ENCODE measurements around the gene PLEKHG3.

PLEKHG3 gene

DNA sequence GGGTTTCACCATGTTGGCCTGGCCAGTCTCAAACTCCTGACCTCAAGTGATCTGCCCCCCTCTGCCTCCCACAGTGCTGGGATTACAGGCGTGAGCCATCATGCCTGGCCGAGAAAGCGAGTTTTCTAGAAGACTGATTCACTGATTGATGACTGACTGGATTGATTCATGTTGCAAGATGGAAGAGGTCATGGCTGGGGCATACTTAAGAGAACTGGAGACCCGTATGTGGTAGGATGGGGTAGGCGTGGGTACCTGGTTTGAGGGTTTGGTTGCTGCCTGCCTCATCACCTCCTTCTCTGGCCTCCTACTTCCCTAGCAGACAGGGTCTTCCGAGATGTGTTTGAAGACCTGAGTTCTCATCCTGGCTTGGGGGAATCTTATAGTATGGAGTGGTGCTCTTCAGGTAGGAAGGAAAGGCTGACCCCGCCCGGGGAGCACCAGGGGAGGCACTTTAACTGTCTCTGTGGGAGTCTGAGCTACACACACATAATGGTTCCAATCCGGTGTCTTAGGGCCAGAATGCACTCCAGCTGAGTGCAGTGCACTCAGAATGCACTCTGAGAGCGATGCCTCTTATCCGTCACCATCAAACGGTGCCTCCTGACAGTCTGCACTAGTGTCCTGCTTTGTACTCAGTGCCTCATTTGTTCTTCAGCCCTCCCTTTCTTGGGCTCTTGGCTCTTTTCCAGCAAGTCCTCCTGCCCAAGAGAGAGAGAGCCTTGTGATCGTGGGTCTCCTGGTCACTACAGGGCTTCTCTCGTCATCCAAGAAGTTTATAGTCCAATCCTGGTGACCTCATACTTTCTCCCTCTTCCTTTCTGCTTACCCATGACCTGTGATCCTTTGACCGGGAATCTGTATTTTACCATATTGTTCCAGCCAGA, 19.7 kb downstream of the PLEKHG3 start:
- FAIRE-seq: no peak

DNA sequence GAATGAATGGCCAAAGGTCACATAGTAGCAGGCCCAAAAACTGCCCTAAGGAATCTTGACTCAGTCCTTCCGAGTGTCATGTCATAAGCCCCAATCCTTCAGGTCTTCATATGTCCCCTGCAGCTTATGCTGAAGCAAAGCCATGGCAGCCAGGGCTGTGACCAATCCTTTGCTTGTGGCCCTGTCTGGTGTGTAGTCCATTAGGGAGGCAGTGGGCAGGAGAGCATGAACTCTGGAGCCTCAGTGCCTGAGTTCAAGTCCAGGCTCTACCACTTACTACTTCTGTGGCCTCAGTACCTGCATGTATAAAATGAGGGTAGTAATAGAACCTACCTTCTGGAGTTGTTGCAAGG, 20.3 kb downstream of the PLEKHG3 start:
- DNase-seq (ENCODE audit: extremely low spot score, insufficient read length, low read depth): no peak
- no peak for FAIRE-seq

More for the DNA sequence above, 19.7 kb downstream of the PLEKHG3 start:
- DNase-seq (ENCODE audit: extremely low spot score, insufficient read length, low read depth): no peak

DNA sequence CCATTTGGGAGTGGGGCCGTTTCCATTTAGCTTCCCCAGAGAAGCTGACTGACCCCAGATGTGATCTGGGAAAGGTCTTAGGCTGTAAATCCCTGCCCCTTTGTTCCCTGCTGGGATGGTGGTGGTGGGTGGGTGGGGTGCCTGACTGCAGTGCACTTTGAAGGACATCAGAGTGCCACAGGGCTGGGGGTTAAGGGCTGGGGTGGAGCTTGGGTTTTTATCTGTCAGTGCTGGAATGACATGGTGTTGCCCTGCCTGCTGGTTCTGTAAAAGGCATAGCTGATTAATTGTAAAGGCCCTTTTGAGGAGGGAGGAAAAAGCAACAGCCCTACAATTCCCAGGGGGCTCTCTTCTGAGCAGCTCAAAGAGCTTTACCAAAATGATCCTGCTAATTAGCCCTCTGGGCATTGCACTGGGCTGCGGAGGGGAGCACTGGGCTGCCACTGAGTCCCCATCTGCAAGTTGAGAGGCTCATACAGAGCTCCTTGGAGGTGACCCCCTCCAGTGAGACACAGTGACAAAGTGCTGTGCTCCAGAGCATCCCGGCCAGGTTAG, 21.1 kb downstream of the PLEKHG3 start:
- DNase-seq (ENCODE audit: extremely low spot score, insufficient read length, low read depth) (no peak), FAIRE-seq (no peak)

DNA sequence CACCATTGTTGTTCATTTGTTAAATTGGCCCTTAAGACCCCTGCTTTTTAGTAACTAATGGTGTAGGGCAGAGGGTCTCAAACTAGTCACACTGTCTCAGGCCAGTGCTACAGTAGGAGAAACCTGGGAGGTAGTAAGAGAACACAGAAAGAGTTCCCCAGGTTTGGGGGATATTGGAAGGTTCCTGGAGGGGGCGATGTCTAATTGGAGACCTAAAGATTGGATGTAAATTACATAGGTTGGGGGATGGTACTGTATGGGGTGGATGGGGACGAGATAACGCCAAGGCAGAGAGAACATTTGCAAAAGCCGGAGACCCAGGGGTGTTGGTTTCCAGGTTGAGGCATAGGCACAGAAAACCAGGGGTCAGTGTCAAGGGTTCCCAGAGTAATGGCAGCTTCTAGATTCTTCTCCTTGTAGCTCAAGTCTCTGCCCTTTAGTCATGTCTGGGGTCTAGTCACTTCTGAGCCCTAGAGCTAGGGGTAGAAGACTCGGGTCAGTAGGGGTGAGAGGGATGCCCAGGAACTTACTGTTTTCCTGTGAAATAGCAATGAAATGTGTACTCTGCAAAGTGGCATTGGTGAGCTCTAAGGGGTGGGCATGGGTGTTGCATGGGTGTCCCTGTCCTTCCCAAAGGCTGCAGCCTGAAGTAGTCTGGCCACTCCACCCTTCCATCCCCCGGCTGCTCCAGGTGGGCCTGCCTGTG, 21.8 kb downstream of the PLEKHG3 start:
- DNase-seq (ENCODE audit: extremely low spot score, insufficient read length, low read depth): no peak
- FAIRE-seq: no peak

DNA sequence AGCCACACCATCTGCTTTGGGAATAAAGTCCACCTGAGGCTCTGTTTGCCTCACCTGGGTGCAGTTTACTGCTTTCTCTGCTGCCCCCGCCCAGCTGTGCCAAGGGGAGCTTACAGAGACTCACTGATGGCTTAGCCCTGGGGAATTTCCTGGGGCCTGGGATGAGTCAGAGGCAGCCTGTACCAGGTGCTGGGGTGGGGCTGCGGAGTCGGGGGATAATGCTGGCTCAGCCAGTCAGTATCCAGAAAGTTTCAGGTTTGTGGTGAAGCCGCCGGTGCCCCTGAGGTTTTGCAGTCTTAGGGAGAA, 22.3 kb downstream of the PLEKHG3 start:
- DNase-seq (ENCODE audit: extremely low spot score, insufficient read length, low read depth) (no peak), FAIRE-seq (no peak)

DNA sequence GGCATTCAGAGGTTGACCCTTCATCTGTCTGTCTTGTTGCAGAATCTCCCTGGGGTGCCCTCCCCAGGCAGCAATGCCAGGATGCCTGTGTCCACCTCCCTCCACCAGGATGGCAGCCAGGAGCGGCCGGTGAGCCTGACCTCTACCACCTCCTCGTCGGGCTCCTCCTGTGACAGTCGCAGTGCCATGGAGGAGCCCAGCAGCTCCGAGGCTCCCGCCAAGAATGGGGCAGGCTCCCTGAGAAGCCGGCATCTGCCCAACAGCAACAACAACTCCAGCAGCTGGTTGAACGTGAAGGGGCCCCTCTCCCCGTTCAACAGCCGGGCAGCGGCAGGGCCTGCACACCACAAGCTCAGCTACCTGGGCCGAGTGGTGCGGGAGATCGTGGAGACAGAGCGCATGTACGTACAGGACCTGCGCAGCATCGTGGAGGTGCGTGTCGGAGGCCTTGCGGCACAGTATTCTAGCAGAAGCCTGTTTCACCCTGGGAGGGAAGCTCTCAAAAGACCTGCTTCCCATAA, 23.4 kb downstream of the PLEKHG3 start:
- no peak for DNase-seq (ENCODE audit: extremely low spot score, insufficient read length, low read depth)
- no peak for FAIRE-seq

DNA sequence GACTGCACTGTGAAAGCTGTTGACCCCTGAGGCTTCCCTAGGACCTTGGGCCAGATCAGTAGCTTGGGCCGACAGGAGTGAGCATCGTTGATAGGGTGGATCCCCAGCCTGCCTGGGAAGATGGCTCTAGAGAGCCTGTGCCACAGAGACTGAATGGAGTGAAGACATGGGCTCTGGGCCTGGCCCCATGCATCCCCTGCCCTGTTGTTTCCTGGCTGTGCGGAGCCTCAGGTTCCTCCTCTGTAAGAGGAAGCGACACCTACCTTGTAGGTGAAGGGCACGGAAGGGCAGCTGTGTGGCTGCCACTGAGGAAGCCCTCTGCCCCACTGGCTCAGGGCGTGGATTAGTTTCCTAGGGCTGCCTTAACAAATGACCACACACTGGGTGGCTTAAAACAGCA, 23.9 kb downstream of the PLEKHG3 start:
- DNase-seq (ENCODE audit: extremely low spot score, insufficient read length, low read depth) (no peak), FAIRE-seq (no peak)

DNA sequence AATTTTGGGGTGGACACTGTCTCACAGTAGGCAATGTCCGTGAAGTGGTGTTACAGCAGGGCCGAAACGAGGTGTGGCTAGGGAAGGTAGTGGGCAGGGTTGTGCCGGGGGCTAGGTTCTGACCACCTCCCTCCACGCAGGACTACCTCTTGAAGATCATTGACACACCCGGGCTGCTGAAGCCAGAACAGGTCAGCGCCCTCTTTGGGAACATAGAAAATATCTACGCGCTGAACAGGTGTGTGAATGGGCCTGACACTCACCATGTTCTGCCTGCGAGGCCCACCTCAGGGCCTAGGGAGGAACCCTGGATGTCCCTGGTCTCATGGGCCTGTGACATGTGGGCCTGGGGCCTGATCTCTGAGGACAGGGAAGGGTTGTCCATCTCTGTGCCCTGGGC, 24.6 kb downstream of the PLEKHG3 start:
- DNase-seq (ENCODE audit: extremely low spot score, insufficient read length, low read depth): no peak
- FAIRE-seq: no peak

DNA sequence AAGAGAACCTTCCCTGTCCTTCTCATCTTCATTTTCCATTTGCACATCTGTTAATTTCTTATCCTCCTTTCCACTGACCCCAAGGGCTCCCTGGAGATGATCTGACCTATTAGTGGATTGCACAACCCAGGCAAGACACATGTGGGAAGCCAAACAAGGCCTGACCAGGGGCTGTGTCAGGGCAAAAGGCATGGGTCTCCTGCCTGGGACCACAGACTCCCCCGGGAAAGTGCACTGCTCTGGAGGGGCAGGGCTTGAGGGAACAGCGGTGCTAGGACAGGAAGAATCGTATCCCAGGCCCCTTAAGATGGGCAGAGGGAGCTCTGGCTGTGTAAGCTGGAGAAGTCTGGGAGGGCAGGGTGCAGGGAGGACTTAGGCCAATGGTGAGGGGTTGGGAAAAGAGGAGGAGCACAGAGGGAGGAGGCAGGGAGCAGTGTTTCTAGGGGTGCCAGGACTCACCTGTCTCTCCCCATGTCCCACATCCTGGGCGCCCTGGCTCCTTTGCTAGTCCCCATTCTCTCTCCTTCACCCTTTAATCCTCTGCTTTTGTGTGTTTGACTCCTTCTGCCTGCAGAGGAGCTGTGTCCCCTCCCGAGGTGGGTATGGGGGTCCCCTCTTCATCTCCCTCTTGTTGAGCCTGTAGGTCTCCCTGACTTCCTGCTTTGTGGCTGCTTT, 25.3 kb downstream of the PLEKHG3 start:
- DNase-seq (ENCODE audit: extremely low spot score, insufficient read length, low read depth): no peak
- no peak for FAIRE-seq

DNA sequence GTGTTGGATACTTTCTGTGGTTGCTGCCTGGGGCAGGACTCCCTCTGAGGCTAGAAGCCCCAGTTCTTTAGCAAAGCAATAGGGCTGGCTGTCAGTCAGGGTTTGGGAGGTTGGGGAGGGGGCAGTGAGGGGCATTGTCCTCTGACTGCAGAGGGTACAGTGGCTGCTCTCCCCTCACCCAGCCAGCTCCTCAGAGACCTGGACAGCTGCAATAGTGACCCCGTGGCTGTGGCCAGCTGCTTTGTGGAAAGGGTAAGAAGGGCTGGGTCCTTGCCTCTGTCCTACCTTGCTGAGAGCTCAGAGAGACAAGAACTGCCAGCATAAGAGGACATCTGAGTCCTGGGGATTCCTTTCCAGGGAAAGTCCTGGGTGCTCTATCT, 25.8 kb downstream of the PLEKHG3 start:
- FAIRE-seq (no peak), DNase-seq (ENCODE audit: extremely low spot score, insufficient read length, low read depth) (no peak)

DNA sequence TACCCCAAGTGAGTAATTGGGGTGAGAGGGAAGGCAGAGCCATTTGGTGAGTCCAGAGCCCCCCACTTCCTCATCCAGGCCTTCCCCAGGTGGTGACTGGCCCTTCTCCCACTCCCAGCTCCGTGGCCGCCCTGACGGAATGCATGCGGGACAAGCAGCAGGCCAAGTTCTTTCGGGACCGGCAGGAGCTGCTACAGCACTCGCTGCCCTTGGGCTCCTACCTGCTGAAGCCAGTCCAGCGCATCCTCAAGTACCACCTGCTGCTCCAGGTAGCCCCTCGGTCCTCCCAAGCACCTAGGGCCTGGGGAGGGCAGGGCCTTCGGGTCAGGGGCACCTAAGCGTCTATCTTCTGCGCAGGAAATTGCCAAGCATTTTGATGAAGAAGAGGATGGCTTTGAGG, 26.5 kb downstream of the PLEKHG3 start:
- FAIRE-seq (no peak), DNase-seq (ENCODE audit: extremely low spot score, insufficient read length, low read depth) (no peak)

DNA sequence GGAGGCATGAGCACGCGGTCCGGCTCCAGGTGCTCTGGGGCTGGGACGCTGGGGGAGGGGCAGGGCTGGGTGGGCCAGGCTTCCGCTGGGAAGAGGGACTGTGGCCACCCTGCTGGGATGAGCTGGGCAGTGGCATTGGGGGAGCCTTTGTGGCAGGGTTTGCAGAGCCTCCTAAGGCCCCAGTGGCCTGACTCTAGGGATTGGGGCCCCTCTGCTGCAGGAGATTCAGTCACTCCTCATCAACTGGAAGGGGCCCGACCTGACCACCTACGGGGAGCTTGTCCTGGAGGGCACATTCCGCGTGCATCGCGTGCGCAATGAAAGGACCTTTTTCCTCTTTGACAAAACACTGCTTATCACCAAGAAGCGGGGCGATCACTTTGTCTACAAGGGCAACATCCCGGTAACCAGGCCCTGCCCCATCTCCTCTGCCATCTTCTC, 26.9 kb downstream of the PLEKHG3 start:
- FAIRE-seq (no peak), DNase-seq (ENCODE audit: extremely low spot score, insufficient read length, low read depth) (no peak)

DNA sequence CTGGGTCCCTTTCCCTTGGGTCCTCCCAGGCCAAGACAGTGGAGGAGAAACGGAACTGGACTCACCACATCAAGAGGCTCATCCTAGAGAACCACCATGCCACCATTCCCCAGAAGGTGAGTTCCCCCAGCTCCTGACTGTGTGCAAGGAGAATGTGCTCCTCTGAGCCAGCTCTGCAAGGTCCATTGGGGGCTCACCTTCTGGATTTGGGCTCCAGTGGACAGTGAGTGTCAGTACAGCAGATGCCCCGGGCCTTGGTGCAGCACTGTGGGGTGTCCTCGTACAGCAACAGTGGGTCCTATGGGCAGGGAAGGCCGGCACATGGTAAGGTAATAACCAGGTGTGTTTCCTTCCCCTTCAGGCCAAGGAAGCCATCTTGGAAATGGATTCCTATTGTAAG, 27.8 kb downstream of the PLEKHG3 start:
- no peak for FAIRE-seq
- DNase-seq (ENCODE audit: extremely low spot score, insufficient read length, low read depth): no peak

DNA sequence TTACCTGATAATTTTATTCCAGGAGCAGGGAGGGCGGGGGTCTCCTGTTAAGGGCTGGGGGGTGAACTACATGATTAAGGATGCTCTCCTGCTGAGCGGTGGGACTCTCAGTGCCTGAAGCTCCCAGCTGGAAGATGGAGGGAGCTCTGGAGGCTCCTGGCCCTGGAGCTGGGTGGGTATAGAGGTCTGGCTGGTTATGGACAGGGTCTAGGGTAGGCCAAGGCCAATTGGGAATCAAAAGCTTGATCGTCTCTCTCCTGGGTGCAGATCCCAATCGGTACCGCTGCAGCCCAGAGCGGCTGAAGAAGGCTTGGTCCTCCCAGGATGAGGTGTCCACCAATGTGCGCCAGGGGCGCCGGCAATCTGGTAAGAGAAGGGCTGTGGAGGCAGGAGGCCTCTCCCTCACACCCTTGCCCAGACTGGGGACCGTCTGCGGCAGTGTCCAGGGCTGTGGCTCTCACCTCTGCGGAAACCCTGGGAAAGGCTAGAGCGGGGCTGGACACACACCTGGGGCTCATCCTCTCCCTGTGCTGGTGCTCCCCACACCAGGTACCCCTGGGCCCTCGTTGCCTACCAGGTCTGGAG, 28.4 kb downstream of the PLEKHG3 start:
- DNase-seq (ENCODE audit: extremely low spot score, insufficient read length, low read depth): no peak
- no peak for FAIRE-seq

DNA sequence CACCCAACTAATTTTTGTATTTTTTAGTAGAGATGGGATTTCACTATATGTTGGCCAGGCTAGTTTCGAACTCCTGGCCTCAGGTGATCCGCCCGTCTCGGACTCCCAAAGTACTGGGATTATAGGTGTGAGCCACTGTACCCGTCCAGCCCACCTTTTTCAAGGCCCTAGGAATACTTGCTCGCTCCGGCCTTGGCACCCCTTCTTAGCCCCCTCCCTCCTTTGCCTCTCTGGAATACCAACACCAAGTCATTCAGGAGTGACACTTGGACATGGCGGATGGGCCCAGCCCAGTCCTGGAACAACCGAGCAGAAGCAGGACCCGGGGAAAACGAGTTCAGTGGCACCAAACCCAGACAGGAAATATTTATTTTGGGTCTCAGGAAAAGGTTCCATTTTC, 29.1 kb downstream of the PLEKHG3 start:
- DNase-seq (ENCODE audit: extremely low spot score, insufficient read length, low read depth) (no peak), FAIRE-seq (no peak)

DNA sequence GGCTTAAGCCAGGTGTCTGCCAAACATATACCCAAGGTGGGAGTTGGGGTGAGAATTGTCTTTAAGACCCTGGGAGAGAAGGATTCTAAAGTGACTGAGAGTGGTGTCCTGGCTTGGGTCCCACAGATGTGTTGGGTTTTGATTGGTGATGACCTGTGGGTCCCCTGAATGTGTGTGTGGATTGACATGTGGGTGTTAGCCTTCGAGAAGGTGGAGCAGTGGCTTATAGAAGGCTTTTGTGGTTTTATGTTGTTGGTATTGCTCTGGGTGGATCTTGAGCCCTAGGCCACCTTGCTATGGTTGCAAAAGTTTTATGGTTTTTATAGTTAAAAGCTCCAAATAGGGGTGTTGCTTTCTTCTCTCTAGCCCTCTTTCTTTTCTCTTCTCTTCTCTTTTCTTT, 29.7 kb downstream of the PLEKHG3 start:
- DNase-seq (ENCODE audit: extremely low spot score, insufficient read length, low read depth): no peak
- no peak for FAIRE-seq

DNA sequence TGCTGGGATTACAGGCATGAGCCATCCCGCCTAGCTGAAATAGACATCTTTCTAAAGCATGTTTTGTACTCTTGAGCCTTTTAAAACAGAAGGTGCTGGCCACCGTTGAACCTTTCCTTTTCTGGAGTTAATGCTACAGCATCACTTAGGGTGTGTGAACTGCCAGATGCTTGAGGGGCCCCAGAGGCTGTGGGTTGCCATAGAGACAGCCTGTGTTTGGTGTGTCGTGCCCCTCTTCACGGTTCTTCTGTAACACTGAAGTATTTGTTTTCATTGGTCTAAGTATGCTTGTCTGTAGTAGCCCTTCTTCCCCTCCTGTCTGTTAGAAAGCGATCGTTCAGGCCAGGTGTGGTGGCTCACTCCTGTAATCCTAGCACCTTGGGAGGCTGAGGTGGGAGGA, 30.8 kb downstream of the PLEKHG3 start:
- FAIRE-seq: no peak

DNA sequence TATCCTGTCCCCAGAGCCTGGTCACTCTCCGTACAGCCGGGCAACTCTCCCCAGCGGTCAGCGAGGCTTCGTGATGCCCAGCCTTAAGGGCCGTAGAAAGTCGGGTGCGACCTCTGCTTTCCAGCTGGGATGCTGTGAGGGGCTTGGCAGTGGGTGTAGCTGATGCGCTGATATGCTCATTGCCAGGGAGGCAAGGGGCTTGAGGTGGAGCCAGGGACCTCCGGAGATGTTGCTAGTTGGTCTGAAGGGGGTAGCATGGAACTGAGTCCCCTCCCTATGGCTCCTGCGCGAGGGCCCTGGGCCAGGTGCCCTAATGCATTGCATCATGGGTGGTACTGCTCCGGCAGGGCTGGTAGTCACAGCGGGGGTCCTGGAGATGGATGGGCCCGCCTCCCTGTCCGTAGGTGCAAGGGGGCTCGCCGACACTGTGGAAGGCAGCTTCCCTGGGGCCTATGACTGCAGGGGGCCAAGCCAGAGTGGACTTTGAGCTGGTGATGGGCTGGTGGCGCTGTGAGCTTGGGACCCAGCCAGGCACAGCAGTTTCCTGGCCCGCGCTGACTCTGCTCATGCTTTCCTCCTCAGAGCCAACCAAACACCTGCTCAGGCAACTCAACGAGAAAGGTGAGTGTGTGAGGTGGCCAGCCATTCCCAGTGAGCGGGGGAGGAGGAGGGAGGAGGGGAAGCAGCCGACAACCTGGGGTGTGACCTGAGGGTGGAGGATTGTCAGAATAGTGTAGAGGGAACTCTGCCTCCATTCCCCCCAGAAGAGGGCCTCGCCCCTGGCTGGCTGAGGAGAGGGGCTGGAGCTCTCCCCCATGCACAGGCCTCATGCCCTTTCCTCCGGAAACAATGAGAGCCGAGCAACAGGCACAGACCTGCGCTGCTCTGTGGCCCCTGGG, 32.3 kb downstream of the PLEKHG3 start:
- FAIRE-seq: no peak
- DNase-seq (ENCODE audit: extremely low spot score, insufficient read length, low read depth): no peak

More for the DNA sequence above, 30.8 kb downstream of the PLEKHG3 start:
- DNase-seq (ENCODE audit: extremely low spot score, insufficient read length, low read depth): no peak

Measured in GM18507 (cell line).